DND-41 (cell line): ENCODE results near the gene ATP5MG.
A peak's percentile ranks its signal among the peaks of the same experiment; 100 is the strongest.
"Not testable (repeated sequence)": the region's sequence is repeated elsewhere in the genome, so short reads cannot be mapped to it uniquely, and the experiment has no call there.

Source experiments
- ATAC-seq: fragments of 200-7000 bp; cut with Tn5 transposase; 3 replicates; pipeline ENCODE4 v1.9.1; 2021; ENCODE audit warnings: low read depth; ENCODE audit not compliant: insufficient read depth
- DNase-seq: peaks from one replicate; pipeline ENCODE4 v3.0.0-alpha.2; 2020
- H2AFZ ChIP-seq: 2 replicates; pipeline ENCODE4 v1.6.0; 2012; ENCODE audit warnings: low read depth, low read length
- H3K27ac ChIP-seq: 2 replicates; pipeline ENCODE4 v1.5.1; 2012; ENCODE audit warnings: low read length, inconsistent platforms
- H3K27me3 ChIP-seq: fragments of 200-600 bp; sonication (generic); 2 replicates; pipeline ENCODE4 v1.6.0; 2012; ENCODE audit warnings: low read length, mild to moderate bottlenecking, inconsistent platforms; ENCODE audit not compliant: insufficient read depth, poor library complexity
- H3K36me3 ChIP-seq: 2 replicates; pipeline ENCODE4 v1.5.1; 2012; ENCODE audit warnings: low read length, inconsistent platforms; ENCODE audit not compliant: insufficient read depth
- H3K4me1 ChIP-seq: 2 replicates; pipeline ENCODE4 v1.5.1; 2012; ENCODE audit warnings: mild to moderate bottlenecking, low read length; ENCODE audit not compliant: insufficient read depth
- H3K4me2 ChIP-seq: 2 replicates; pipeline ENCODE4 v1.6.0; 2012; ENCODE audit warnings: mild to moderate bottlenecking, moderate library complexity, low read length, inconsistent platforms; ENCODE audit not compliant: insufficient read depth
- H3K4me3 ChIP-seq, 2 experiments: fragments of 200-600 bp in 1 of 2; shearing (Covaris generic) in 1 of 2; 2 replicates each; pipeline ENCODE4 v1.5.1; 2012 to 2016; ENCODE audit warnings: inconsistent platforms in 2 of 2, low read length in 2 of 2, mild to moderate bottlenecking in 2 of 2, low read depth in 1 of 2, moderate library complexity in 1 of 2
- H3K79me2 ChIP-seq: 2 replicates; pipeline ENCODE4 v1.6.0; 2012; ENCODE audit warnings: low read length, inconsistent platforms; ENCODE audit not compliant: insufficient read depth
- H3K9ac ChIP-seq: 2 replicates; pipeline ENCODE4 v1.6.0; 2012; ENCODE audit warnings: low read depth, mild to moderate bottlenecking, inconsistent platforms, low read length, moderate library complexity
- H3K9me3 ChIP-seq: 2 replicates; pipeline ENCODE4 v1.5.1; 2012; ENCODE audit warnings: low read length, moderate library complexity, mild to moderate bottlenecking, inconsistent platforms; ENCODE audit not compliant: insufficient read depth, severe bottlenecking
- H4K20me1 ChIP-seq: 2 replicates; pipeline ENCODE4 v1.6.0; 2012; ENCODE audit warnings: low read length; ENCODE audit not compliant: insufficient read depth
- EZH2 ChIP-seq: IDR thresholded peaks from 3 replicates; pipeline ENCODE4 v1.6.1; 2012; ENCODE audit warnings: borderline replicate concordance, low read depth, mild to moderate bottlenecking, moderate library complexity, low read length, inconsistent platforms; ENCODE audit not compliant: severe bottlenecking
- TF ChIP-seq, protein P1 (sequence below): IDR thresholded peaks from 2 replicates; pipeline ENCODE4 v1.5.1; 2012; ENCODE audit warnings: borderline replicate concordance, low read length, moderate library complexity, mild to moderate bottlenecking; ENCODE audit not compliant: poor library complexity, severe bottlenecking; ENCODE audit errors: extremely low read depth

Gene ATP5MG

GRCh38 chr11:118415739-118416068 lies 14.3 kb downstream of the ATP5MG start:
- Histone ChIP-seq H3K36me3 (peaks cover 5% of the 10 kb centered on the region; the same call in 1 of the 2 replicates), H4K20me1 (peaks cover 7% of the 10 kb centered on the region; the same call in 1 of the 2 replicates), H3K9me3 (no peaks in the 10 kb centered on the region), H2AFZ (no peak overlapping the region), H3K27ac (no peak overlapping the region), H3K4me1 (no peaks in the 10 kb centered on the region), H3K4me3 (no peak overlapping the region), H3K27me3 (no peaks in the 10 kb centered on the region), H3K4me2 (no peak overlapping the region), H3K9ac (no peak overlapping the region), H3K79me2 (peaks cover 6% of the 10 kb centered on the region; the same call in 1 of the 2 replicates)
- DNase-seq (peak; percentile 25), ATAC-seq (peak; percentile 66)
- no peak for TF ChIP-seq EZH2
- TF ChIP-seq, protein P1, sequence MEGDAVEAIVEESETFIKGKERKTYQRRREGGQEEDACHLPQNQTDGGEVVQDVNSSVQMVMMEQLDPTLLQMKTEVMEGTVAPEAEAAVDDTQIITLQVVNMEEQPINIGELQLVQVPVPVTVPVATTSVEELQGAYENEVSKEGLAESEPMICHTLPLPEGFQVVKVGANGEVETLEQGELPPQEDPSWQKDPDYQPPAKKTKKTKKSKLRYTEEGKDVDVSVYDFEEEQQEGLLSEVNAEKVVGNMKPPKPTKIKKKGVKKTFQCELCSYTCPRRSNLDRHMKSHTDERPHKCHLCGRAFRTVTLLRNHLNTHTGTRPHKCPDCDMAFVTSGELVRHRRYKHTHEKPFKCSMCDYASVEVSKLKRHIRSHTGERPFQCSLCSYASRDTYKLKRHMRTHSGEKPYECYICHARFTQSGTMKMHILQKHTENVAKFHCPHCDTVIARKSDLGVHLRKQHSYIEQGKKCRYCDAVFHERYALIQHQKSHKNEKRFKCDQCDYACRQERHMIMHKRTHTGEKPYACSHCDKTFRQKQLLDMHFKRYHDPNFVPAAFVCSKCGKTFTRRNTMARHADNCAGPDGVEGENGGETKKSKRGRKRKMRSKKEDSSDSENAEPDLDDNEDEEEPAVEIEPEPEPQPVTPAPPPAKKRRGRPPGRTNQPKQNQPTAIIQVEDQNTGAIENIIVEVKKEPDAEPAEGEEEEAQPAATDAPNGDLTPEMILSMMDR = no peak

DNA sequence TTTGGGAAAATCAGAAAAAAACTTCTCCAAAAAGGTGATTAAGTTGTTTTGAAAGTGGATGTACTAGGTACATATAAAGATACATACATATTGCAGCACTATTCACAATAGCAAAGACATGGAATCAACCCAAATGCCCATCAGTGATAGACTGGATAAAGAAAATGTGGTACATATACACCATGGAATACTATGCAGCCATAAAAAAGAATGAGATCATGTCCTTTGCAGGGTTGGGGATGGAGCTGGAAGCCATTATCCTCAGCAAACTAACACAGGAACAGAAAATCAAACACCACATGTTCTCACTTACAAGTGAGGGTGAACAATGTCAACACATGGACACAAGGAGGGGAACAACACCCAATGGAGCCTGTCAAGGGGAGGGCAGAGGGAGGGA lies 15.5 kb downstream of the ATP5MG start:
- not testable (repeated sequence) for ATAC-seq, H3K4me1 ChIP-seq, H3K4me2 ChIP-seq

GRCh38 chr11:118417801-118418200 lies 16.4 kb downstream of the ATP5MG start:
- Histone ChIP-seq H3K36me3 (peaks cover 5% of the 10 kb centered on the region; the same call in 1 of the 2 replicates), H3K4me2 (no peak overlapping the region), H3K9me3 (no peaks in the 10 kb centered on the region), H4K20me1 (0 out of 2 replicates have a peak, but pooled peaks cover 2% of the 10 kb centered on the region), H3K79me2 (no peaks in the 10 kb centered on the region), H3K4me1 (no peaks in the 10 kb centered on the region), H3K9ac (no peak overlapping the region), H3K27me3 (no peaks in the 10 kb centered on the region), H3K4me3 (no peak overlapping the region), H2AFZ (no peak overlapping the region), H3K27ac (no peak overlapping the region)
- no peak for ATAC-seq
- TF ChIP-seq, protein P1 = no peak
- no peak for TF ChIP-seq EZH2
- no peak for DNase-seq

More for the DNA sequence above, 15.5 kb downstream of the ATP5MG start:
- not testable (repeated sequence) for H2AFZ ChIP-seq, DNase-seq, H4K20me1 ChIP-seq, H3K27me3 ChIP-seq, H3K79me2 ChIP-seq, H3K4me3 ChIP-seq, H3K36me3 ChIP-seq, H3K9ac ChIP-seq, H3K9me3 ChIP-seq, H3K27ac ChIP-seq

GRCh38 chr11:118418766-118419165 lies 17.4 kb downstream of the ATP5MG start:
- ATAC-seq (no peak), DNase-seq (no peak)
- Histone ChIP-seq H2AFZ (no peak overlapping the region), H3K4me2 (no peak overlapping the region), H3K36me3 (no peaks in the 10 kb centered on the region; the same call in 1 of the 2 replicates), H3K79me2 (no peaks in the 10 kb centered on the region), H3K9me3 (no peaks in the 10 kb centered on the region), H4K20me1 (0 out of 2 replicates have a peak, but pooled peaks cover 2% of the 10 kb centered on the region), H3K27ac (no peak overlapping the region), H3K4me3 (no peak overlapping the region), H3K27me3 (no peaks in the 10 kb centered on the region), H3K9ac (no peak overlapping the region), H3K4me1 (no peaks in the 10 kb centered on the region)
- no peak for TF ChIP-seq EZH2
